ACHN (cell line): ENCODE data around the gene MCUR1.
A peak's percentile ranks its signal among the peaks of the same experiment; 100 is the strongest.
"Not testable (repeated sequence)": the region's sequence is repeated elsewhere in the genome, so short reads cannot be mapped to it uniquely, and the experiment has no call there.

Experiments used
- DNase-seq: peaks from one replicate; pipeline ENCODE4 v3.0.0-alpha.2; 2015
- in situ Hi-C: cut with HindIII; loops from 2 replicates; pipeline ENCODE4 v1.10.0; 2017; ENCODE audit warnings: low sequenced_read_pairs, low pct_ligation_motif_present, low pct_unique_long_range_greater_than_20kb

The MCUR1 gene

GRCh38 chr6:13831615-13832014 lies 17.3 kb upstream of the MCUR1 start:
- in situ Hi-C loops, result no loop called here
- no peak for DNase-seq

GRCh38 chr6:13830803-13831202 lies 16.4 kb upstream of the MCUR1 start:
- in situ Hi-C loops, result no loop called here
- DNase-seq, result no peak

- DNase-seq, in situ Hi-C loops: not testable (repeated sequence)
Measured at GRCh38 chr6:13829419-13829818, 15.1 kb upstream of the MCUR1 start.

GRCh38 chr6:13828656-13829301 lies 14.4 kb upstream of the MCUR1 start:
- DNase-seq, in situ Hi-C loops: not testable (repeated sequence)

GRCh38 chr6:13827032-13827431 lies 12.7 kb upstream of the MCUR1 start:
- no peak for DNase-seq
- in situ Hi-C loops, result no loop called here

GRCh38 chr6:13825871-13826270 lies 11.5 kb upstream of the MCUR1 start:
- no peak for DNase-seq
- in situ Hi-C loops, result no loop called here

GRCh38 chr6:13818341-13818740 lies 4.0 kb upstream of the MCUR1 start:
- in situ Hi-C loops, result no loop called here
- DNase-seq, result no peak

- in situ Hi-C loops, result no loop called here
- no peak for DNase-seq
Measured at GRCh38 chr6:13814938-13815575, 700 bp upstream of the MCUR1 start.

GRCh38 chr6:13813621-13814175 lies 659 bp downstream of the MCUR1 start:
- in situ Hi-C loops, result no loop called here

GRCh38 chr6:13813026-13813425 lies 1.3 kb downstream of the MCUR1 start:
- in situ Hi-C loops, result no loop called here
- DNase-seq, result no peak

More at GRCh38 chr6:13813621-13814175, 659 bp downstream of the MCUR1 start:
- DNase-seq, result peak; percentile 76

GRCh38 chr6:13812359-13812642 lies 2.1 kb downstream of the MCUR1 start:
- no peak for DNase-seq

GRCh38 chr6:13811627-13812358 lies 2.6 kb downstream of the MCUR1 start:
- no peak for DNase-seq
- in situ Hi-C loops, result no loop called here

More at GRCh38 chr6:13812359-13812642, 2.1 kb downstream of the MCUR1 start:
- in situ Hi-C loops, result no loop called here

- DNase-seq, result no peak
- in situ Hi-C loops, result no loop called here
Measured at GRCh38 chr6:13810688-13811446, 3.5 kb downstream of the MCUR1 start.

- in situ Hi-C loops, result no loop called here
- no peak for DNase-seq
Measured at GRCh38 chr6:13808801-13809200, 5.6 kb downstream of the MCUR1 start.

GRCh38 chr6:13807696-13808095 lies 6.7 kb downstream of the MCUR1 start:
- in situ Hi-C loops, result no loop called here
- DNase-seq, result no peak

- DNase-seq, result no peak
- in situ Hi-C loops, result no loop called here
Measured at GRCh38 chr6:13803581-13803980, 10.8 kb downstream of the MCUR1 start.

- in situ Hi-C loops, result no loop called here
- DNase-seq, result no peak
Measured at GRCh38 chr6:13800615-13801014, 13.7 kb downstream of the MCUR1 start.

GRCh38 chr6:13796781-13797180 lies 17.6 kb downstream of the MCUR1 start:
- no peak for DNase-seq
- in situ Hi-C loops, result no loop called here
